HG03064 (cell line): Measurements from ENCODE around the gene FLNA.

Experiments
- ATAC-seq: cut with Tn5 transposase; IDR thresholded peaks from one replicate; pipeline ENCODE4 v1.9.1; 2021; ENCODE audit warnings: low read depth; ENCODE audit not compliant: unreplicated experiment

FLNA gene

GRCh38 chrX:154343620-154344019 lies 30.8 kb downstream of the FLNA start:
- peak; percentile 30 for ATAC-seq

- peak; percentile 6 for ATAC-seq
These were observed 31.4 kb downstream of the FLNA start for GRCh38 chrX:154343063-154343462.

DNA sequence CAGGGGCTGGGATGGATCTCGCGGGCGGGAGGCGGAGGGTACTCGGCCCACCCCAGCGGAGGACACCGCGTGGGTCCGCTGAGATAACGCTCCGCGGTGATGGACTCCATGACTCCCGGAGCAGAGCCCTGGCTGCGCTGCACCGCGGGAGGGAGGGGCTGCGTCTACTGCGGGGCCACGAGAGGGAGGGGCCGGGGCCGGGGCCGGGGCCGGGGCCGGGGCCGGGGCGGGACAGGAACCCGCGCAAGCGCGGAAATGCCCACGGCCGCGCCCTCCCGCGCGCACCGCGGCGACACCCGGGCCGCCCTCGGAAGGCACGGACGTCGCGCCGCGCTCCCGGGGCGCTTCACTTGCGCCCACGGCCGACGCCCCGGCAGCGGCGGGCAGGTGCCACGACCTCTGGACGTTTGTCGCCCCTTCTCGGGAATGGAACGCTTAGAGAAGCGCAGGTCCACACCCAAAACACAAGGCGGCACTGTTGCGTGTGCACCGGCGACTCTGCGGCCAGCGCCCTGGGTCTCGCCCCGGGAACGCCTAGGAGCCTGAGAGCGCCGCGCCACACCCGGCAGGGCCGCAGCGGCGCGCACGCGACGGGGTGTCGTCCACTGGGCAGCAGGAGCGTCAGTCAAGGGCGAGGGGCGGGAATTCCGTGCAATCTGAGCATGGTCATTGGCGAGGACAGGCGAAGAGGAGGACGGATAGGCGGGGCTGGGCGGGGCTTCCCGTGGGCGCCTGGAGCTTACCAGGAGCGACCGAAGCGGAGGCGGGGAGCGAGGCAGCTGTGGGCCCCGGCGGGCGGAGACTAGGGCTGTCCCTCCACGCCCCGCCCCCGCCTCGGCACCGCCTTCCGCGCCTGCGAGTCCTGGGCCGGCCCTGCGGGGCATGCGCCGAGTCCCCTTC lies 32.8 kb downstream of the FLNA start:
- ATAC-seq, result peak; percentile 64

DNA sequence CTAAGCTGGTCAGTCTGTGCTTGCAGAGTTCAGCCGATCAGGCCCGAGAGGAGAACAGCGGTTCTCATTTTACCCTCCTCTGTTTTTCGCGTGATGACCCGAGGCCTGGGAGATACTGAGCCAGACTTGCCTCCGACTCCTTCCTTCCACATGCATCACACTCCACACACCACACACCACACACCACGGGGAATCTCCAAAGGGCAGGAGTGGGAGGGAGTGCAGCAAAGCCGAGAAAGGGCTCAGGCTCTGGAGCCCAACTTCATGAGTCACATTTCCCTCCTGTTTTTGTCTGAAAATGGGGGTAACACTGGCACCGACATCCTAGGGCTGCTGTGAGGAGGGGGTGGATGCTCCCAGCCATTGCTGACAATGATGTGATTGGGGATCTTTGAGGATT lies 39.9 kb downstream of the FLNA start:
- no peak for ATAC-seq

GRCh38 chrX:154333837-154334271 lies 40.6 kb downstream of the FLNA start:
- no peak for ATAC-seq

GRCh38 chrX:154333116-154333515 lies 41.3 kb downstream of the FLNA start:
- no peak for ATAC-seq

DNA sequence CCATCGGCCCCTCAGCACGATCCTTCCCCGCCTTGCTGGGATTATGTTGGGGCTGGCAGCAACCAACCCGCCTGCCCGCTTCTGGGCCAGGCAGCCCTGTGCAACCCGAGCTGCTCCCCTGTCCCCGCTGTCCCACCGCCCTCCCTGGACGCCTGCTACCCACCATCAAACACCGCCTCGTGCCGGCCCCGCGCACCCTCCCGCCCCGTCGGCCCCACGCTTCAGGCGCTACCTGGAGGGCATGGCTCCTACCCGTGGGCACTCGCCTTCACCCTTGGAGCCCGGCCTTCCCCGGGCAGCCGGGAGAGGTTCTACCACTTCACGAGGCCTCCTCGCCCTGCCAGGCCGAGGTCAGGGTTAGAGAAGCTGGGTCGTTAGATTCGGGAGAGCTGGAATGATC lies 41.9 kb downstream of the FLNA start:
- ATAC-seq, result no peak

DNA sequence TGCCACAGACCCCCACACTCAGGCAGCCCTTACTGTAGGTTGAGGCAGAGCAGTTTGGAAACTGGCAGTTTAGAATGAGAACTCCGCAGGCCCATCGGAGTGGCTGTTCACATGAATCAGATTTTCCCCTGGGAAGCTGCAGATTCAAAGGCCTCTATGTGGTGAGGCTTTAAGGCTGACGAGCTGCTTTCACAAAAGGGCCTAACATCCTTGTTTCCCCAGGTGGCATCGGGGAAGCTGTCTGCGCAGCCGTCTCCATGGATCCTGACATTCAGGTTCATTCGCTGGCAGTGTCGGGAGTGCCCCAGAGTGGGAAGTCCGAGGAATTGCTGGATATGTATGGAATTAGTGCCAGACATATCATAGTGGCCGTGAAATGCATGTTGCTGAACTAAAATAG lies 45.1 kb downstream of the FLNA start:
- ATAC-seq, result no peak

GRCh38 chrX:154328646-154329045 lies 45.8 kb downstream of the FLNA start:
- ATAC-seq, result no peak

DNA sequence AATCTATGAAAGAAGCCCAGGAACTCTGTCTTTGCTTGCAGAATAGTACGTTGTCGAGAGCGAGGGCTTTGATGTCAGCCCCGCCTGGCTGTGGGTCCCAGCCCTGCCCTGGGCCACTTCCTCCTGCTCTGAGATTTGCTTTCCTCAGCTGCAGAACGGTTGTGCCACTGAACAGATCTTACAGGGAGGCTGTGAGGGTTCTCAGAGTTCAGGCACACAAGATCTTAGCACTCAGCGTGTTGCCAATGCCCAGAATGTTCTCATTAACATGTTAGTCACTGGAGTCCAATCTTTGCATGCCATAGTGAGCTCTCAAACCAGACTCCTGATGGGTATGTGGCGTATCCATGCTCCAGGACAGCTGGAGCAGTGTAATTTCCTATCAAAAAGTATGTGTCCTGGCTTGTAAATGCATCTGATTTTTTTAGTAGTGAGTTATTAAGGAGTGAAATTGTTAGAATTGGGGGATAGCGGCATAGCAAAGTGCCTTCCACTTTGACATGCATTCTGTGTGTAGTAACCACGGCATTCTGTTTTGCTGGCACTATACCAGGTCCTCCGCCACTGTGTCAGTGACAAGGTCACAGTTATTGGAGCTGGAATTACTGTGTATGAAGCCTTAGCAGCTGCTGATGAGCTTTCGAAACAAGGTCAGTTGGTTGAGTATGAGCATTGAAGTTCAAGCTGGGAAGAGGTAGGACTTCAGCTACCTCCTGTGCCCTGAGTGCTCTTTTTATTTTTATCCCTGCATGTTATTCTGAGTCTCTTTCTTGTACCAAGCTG lies 47.2 kb downstream of the FLNA start:
- ATAC-seq, result no peak

DNA sequence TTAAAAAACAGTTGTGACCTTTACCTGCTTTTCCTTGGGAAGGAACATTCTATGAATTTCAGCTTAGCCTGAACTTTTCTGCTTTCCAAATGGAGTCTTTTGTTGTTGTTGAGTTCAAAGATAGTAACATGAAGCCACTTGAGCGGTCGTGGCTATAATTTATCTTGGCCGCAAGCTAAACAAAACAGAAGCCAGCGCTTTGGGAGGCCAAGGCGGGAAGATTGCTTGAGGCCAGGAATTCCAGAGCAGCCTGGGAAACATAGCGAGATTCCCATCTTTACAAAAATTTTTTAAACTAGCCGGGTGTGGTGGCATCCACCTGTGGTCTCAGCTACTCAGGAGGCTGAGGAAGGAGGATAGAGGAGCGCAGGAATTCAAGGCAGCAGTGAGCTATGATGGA lies 48.9 kb downstream of the FLNA start:
- ATAC-seq, result no peak

GRCh38 chrX:154323537-154323936 lies 50.9 kb downstream of the FLNA start:
- no peak for ATAC-seq

GRCh38 chrX:154322890-154323289 lies 51.5 kb downstream of the FLNA start:
- ATAC-seq, result no peak

DNA sequence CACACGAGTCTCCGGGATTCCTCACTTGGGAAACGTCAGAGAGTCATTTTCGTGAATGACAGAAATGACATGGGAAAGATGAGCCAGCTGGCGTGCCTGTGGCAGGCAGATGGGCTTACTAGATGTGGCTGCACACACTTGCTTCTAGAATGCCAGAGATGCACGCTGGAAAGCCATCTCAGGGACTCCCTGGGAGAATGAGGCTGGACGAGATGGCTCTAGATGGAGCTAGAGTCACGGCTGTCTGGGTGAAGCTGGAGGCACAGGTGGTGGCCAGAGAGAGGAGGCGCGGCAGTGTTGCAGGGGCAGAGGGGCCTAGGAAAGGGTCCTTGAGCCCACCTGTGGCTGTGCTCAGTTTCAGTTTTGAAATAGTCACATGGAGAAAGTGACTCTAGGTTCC lies 52.8 kb downstream of the FLNA start:
- no peak for ATAC-seq

- ATAC-seq, result no peak
These were observed 53.3 kb downstream of the FLNA start for GRCh38 chrX:154321152-154321551.

DNA sequence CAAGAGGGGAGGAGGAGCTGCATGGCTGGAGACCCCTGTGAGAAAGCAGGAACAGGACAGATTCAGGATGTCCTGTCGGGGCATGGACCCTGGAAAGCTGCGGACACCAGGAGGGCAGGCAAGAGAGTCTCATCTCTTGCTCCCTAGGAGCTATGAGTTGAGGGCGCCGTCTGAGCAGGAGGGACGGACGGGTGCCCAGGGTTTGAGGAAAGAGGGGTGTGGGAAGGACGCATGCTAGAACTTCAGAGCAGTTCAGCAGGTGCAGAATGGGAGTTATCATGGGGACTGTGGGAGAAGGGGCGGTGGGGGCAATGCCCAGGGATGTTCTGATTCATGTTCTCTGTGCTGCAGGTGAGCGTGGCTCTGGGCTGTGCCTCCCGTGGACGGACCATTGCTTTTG lies 54.0 kb downstream of the FLNA start:
- ATAC-seq, result no peak

DNA sequence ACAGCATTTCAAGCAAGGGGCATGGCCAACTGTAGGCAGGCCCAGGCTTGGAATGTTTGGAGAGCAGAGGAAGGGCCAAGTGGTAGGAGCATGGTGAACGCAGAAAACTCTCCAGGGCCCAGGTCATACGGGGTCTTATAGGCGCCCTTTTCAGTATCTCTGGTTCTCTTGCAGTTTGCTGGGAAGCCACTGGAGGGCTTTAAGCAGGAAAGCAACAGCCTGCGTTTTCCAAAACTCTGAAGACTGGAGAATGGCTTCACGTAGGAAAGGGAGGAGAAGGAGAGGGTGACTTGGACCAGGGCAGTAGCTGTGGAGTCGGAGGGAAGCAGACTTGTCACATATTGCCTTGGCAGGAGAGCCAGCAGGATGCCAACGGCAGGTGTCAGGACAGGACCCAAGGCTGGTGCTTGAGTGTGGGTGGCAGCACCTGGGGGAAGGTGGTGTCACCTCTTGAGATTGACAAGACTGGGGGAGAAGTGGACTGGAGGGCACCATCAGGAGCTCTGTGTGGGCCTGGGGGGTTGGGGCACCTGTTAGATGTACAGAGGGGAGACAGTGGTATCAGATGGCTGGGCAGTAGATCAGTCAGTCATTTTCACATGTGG lies 56.9 kb downstream of the FLNA start:
- no peak for ATAC-seq

DNA sequence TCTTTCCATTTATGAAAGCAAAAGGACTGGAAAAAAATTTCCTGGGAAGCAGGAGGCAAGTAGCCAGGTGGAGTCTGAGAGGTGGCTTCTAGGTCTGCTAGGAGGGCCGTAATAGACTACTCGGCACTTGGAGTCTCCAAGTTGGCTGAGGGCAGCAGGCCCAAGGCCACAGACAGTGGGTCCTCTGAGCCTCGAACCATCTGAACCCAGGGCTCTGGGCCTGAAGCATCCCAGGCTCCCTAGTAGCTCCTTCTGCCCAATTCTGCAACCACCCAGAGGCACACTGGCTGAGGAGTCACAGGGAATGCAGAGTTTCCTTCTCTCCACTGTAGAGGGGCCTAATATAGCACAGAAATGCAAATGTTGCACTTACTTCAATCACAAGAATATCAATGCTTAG lies 59.0 kb downstream of the FLNA start:
- ATAC-seq, result no peak

DNA sequence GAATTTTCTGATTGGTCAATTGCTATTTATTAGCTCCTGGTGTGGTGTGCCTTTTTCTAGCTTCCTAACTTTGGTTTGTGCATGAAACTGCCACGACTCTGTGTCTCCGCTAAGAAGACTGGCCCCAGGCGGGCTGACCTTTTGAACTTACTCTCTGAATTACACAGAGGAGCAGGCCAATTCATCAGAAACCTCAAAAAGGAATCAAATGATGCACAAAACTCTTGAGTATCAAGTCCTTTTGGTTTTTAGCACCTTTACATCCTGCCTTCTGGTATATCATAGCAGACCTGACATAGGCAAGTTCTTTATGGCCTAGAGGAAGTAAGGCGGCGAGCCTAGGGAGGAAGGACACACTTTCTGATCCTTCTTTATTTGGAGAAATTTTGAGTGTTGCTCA lies 61.3 kb downstream of the FLNA start:
- ATAC-seq, result no peak

GRCh38 chrX:154312116-154312515 lies 62.3 kb downstream of the FLNA start:
- no peak for ATAC-seq
